ENCODE data around the gene OR52H1. TPM values are rescaled to one million over a fixed set of nuclear protein-coding genes. Genes with fewer than 3 reads are reported as not detected.

Gene OR52H1
- total RNA-seq, 1 donor from 2014 or later = 0.90 TPM

- Histone ChIP-seq H3K9me3 (no peaks in the 10 kb centered on the region), H3K4me3 (no peak overlapping the region), H3K4me1 (no peaks in the 10 kb centered on the region), H3K36me3 (no peaks in the 10 kb centered on the region), H3K27me3 (no peaks in the 10 kb centered on the region), H3K27ac (no peak overlapping the region)
- DNase-seq = no peak
- no peak for ATAC-seq
- no peak for TF ChIP-seq CTCF (IDR thresholded peaks at IDR 0.05)
- intact Hi-C loops (cut with DNase I) = no loop called here
Measured at GRCh38 chr11:5531053-5531831, 17.1 kb downstream of the OR52H1 start.

- Histone ChIP-seq H3K27ac (no peak overlapping the region), H3K4me1 (no peaks in the 10 kb centered on the region), H3K4me3 (no peak overlapping the region), H3K9me3 (no peaks in the 10 kb centered on the region), H3K36me3 (no peaks in the 10 kb centered on the region), H3K27me3 (no peaks in the 10 kb centered on the region)
- no peak for ATAC-seq
- intact Hi-C loops (cut with DNase I) = no loop called here
- no peak for TF ChIP-seq CTCF (IDR thresholded peaks at IDR 0.05)
- DNase-seq = no peak
Measured at GRCh38 chr11:5528495-5528894, 19.8 kb downstream of the OR52H1 start.

- Histone ChIP-seq H3K4me3 (no peak overlapping the region), H3K27me3 (no peaks in the 10 kb centered on the region), H3K27ac (no peak overlapping the region), H3K36me3 (no peaks in the 10 kb centered on the region), H3K4me1 (no peaks in the 10 kb centered on the region), H3K9me3 (no peaks in the 10 kb centered on the region)
- intact Hi-C loops (cut with DNase I) = no loop called here
- DNase-seq = no peak
- ATAC-seq = no peak
- TF ChIP-seq CTCF (IDR thresholded peaks at IDR 0.05) = no peak
Measured at GRCh38 chr11:5527716-5528115, 20.6 kb downstream of the OR52H1 start.

GRCh38 chr11:5524756-5525155, 23.6 kb downstream of the OR52H1 start:
- no peak for ATAC-seq
- H3K27me3 ChIP-seq = no peaks in the 10 kb centered on the region
- intact Hi-C loops (cut with DNase I) = no loop called here
- no peak overlapping the region for H3K4me3 ChIP-seq
- no peaks in the 10 kb centered on the region for H3K36me3 ChIP-seq
- H3K4me1 ChIP-seq = no peaks in the 10 kb centered on the region
- H3K9me3 ChIP-seq = no peaks in the 10 kb centered on the region
- H3K27ac ChIP-seq = no peak overlapping the region
- no peak for TF ChIP-seq CTCF (IDR thresholded peaks at IDR 0.05)
- no peak for DNase-seq

GRCh38 chr11:5522308-5522707, 26.0 kb downstream of the OR52H1 start:
- Histone ChIP-seq H3K27me3 (no peaks in the 10 kb centered on the region), H3K4me3 (no peak overlapping the region), H3K4me1 (no peaks in the 10 kb centered on the region), H3K27ac (no peak overlapping the region), H3K36me3 (no peaks in the 10 kb centered on the region), H3K9me3 (no peaks in the 10 kb centered on the region)
- DNase-seq (no peak), ATAC-seq (no peak)
- TF ChIP-seq CTCF (IDR thresholded peaks at IDR 0.05) = no peak
- intact Hi-C loops (cut with DNase I) = no loop called here
